ENCODE measurements around the gene RAB27A.

GRCh38 chr15:55257938-55258337 is 31.7 kb downstream of the RAB27A start:
- TF ChIP-seq NFYA (IDR thresholded peaks at IDR 0.05; ENCODE audit: borderline replicate concordance, low read depth, low read length) (no peak), MAX (IDR thresholded peaks at IDR 0.05; ENCODE audit: low read depth, low read length) (no peak), SP1 (IDR thresholded peaks at IDR 0.05; ENCODE audit: low read depth, low read length) (no peak), KDM1A (IDR thresholded peaks at IDR 0.05; ENCODE audit: borderline replicate concordance) (no peak), KAT2A (conservative IDR thresholded peaks at IDR 0.05; ENCODE audit: control insufficient read depth, low read depth, low read length) (no peak), POLR2AphosphoS5 (IDR thresholded peaks at IDR 0.05; ENCODE audit: low read length) (no peak), YY1 (IDR thresholded peaks at IDR 0.05; ENCODE audit: low read depth, low read length) (no peak), CTCF (IDR thresholded peaks at IDR 0.05 in 2 of 3, conservative IDR thresholded peaks at IDR 0.05 in 1 of 3; ENCODE audit: control insufficient read depth in 2 of 3, extremely low read depth in 1 of 3, insufficient read depth in 1 of 3, low read depth in 3 of 3, low read length in 3 of 3) (no peak), EZH2 (IDR thresholded peaks at IDR 0.05; ENCODE audit: borderline replicate concordance, control insufficient read depth, low read depth, low read length) (no peak), DPF2 (IDR thresholded peaks at IDR 0.05) (no peak), ZSCAN29 (IDR thresholded peaks at IDR 0.05) (no peak)
